Stimulated activated CD8-positive, alpha-beta memory T cell treated with anti-CD3 and anti-CD28 coated beads, Interleukin-12 subunit alpha, Interleukin-12 subunit beta, amount 100 ng/mL, for 24 hours (primary cell): ENCODE data around the gene STARD7.
"Not testable (repeated sequence)": the region's sequence is repeated elsewhere in the genome, so short reads cannot be mapped to it uniquely, and the experiment has no call there.

Experiments
- DNase-seq: peaks from one replicate; pipeline ENCODE4 v3.0.0-alpha.2; 2020; ENCODE audit errors: extremely low read depth

Gene STARD7

DNA sequence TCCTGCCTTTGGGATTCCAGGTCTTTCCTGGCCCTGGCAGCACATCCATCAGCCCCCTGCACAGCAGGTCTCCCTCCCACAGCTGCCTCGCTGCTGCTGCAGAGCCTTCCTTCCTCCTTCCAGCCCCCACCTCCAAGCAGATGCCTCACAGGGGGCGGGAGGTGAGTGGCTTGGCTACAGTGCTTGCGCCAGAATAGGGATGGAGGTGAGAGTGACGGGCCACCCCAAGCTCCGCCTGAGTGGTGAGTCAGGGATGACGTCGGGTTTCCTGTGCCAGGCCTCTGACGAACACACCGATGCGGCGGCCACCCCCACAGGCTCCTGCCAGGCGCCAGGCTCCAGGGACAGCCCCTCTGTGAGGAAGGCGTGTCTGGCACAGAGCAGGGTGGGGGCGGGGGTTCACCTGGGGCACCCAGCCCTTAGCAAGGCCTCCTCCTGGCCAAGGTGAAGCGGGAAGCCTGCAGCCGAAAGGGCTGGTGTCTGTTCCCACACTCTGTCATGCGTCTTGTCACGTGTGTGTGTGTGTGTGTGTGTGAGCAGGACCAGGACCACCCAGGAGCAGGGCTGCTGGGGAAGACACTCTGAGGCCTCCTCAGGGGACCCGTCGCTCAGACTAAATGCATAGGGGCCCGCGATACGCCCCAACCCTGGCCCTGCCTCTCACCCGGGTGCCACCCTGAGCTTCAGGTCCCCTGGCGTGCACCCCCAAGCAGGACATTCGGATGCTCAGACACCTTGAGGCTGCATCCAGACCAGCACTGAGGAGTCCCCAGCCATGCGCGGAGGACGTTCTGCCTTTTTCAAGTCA, 60.0 kb downstream of the STARD7 start:
- peak; percentile 96 for DNase-seq

DNA sequence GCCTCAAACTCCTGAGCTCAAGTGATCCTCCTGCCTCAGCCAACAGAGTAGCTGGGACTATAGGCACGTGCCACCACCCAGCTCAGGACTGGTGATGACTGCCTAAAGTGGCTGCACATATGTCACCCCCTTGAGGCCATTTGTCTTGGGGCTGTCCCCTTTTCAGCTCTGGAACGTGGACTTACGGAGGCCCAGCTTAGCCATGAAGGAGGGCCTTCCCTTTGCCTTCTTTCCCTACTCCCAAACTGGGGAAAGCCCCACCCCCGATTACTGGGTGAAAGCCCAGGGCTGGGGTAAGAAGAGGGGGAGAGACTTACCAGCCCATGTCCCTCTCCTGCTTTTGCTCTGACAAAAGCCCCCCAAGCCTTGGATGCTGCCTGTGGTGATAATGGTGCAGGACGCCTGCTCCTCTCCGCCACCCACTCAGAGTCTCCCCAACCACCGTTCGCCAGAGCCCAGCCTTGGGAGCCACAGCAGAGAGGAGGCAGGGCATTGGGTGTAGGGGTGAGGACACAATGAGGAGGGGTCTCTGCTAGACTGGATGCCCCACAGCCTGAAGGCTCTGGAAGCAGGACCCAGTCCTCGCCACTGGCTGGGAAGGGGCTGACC, 60.9 kb downstream of the STARD7 start:
- no peak for DNase-seq

DNA sequence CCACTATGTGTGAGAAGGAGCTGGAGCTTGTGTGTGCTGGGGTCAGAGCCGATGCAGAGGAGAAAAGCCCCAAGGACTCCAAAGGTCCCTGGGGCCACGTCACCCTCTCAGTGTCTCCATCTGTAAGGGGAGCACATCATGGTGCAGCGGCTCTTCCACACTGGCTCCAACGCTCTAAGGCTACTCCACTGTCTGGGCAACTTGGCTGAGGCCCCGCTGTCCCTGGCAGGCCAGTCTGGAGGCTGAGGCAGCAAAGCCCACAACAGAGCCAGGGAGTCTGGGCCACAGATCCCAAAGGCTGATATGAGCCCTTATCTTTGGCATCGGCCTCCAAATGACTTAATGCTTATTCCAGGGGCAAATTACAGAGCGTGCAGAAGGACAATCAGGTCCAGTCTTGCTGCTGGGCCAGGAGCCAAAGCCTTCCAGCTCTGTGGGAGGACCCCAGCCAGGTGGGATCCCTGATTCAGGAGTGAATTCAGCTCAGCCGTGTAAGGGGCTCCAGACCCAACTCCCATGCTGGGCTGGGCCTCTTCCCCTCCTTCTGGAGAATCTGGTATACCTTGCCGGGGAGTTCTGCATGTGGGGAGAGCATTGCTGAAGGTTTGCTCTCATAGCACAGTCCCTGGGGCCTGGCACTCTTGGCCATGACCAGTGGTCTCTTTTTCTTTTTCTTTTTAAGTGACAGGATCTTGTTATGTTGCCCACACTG, 61.6 kb downstream of the STARD7 start:
- no peak for DNase-seq

DNA sequence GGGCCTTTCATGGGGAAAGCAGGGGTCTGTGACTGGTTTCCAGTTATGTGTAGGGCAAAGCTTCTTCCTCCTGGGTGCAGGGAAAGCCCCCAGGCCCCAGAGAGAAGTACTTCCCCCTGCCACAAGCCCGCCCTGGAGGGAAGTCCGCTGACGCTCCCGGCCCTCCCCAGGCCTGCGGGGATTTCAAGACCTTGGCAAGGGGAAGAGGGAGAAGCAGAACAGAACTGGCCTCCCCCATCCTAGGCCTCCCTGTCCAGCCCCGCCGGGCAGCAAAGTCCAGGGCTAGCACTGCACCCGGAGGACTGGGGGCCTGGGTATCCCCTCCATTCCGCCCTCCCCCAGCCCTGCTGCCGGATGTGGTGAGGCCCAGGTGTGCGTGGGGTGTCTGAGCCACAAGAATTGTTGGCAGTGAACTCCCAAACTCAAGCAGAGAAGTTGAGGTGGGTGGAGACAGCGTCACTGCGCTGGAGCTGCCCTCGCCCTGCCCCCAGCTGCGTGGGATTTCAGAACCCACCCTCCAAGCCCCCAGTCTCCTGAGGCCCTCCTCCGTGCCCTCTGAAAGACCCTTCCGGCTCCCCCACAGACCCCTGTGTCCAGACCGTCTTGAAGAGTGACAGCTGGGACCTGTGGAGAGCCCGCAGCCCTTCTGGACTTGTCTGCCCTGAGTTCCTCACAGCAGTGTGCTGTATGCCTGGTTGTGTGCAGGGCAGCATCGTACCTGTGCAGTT, 62.3 kb downstream of the STARD7 start:
- no peak for DNase-seq

DNA sequence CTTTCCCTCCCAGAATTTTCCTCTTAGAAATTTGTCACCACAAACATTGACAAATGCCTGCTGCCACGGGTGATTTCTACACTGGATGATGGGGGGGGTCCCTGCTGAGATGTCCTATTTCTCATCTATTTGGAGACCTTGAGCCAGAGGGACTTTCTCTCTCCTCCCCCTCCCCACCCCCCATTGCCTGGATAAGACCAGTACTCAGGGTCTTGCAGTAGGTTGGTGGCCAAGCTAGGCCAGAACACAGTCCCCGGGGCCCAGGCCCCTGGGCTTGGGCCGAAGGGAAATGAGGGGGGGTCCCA, 62.8 kb downstream of the STARD7 start:
- no peak for DNase-seq

DNA sequence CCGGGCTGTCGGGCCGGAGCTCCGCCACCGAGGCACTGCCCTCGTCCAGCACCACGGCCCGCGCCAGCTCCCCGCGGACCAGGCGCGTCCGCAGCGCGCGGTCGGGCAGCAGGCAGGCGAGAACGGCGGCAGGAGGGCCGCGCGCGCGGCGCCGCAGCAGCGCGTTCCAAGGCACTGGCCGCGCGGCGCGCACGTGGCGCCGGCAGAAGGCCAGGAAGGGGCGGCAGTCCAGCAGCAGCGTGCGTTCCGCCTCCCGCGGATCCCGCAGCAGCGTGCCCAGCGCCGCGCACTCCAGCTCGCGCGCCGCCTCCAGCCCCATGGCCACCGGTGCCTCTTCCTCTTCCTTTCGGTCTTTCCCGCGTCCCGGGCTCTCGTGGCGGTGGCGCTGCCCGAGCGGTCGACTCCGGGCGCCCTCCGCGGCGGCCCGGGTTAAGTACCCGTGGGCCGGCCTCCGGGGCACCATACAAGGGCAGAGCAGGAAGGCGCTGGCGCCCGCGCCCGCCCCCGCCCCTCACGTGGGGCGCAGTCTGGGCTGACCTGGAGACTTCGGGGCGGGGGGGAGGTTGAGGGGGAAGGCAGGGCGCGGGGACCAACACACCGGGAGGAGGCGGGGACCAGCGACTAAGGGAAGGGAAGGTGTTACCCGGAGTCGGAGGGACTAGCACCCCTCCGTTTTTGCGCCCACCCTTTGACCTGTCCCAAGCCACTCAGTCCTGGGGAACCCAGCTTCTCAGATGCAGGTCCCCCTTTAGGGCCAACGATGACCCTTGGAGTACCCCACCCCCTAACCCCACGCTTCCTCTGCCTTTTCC, 63.4 kb downstream of the STARD7 start, which contains the start of gene DUSP2:
TSS of gene DUSP2 (minus strand) at position 405 of the 812 bp plus-strand sequence. CDS start at position 319, 86 bp downstream.
- DNase-seq, result peak; percentile 85

DNA sequence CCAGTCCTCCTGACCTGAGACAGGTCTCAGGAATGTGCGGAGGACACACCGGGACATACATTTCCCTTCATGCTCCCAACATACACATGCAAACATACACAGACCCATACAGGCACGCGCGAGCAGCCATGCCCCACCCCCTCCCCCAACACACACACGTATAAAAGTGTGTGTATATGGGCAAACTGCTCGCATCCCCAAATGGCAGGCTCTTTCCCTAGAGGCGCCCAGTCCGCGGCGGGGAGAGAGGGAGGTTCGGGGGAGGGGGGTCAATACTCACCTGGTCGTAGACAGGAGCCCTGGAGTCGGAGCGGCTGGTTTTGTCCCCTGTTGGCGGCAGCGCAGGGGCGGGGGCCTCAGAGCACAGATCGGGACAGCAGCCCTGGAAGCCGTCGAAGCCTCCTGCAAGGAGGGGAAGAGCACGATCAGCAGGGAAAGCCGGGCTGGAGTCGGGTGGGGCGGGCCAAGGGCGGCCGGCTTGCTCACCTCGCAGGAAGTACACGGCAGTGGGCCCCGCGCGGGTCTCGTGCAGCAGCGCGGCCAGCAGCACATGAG, 64.1 kb downstream of the STARD7 start:
- no peak for DNase-seq

DNA sequence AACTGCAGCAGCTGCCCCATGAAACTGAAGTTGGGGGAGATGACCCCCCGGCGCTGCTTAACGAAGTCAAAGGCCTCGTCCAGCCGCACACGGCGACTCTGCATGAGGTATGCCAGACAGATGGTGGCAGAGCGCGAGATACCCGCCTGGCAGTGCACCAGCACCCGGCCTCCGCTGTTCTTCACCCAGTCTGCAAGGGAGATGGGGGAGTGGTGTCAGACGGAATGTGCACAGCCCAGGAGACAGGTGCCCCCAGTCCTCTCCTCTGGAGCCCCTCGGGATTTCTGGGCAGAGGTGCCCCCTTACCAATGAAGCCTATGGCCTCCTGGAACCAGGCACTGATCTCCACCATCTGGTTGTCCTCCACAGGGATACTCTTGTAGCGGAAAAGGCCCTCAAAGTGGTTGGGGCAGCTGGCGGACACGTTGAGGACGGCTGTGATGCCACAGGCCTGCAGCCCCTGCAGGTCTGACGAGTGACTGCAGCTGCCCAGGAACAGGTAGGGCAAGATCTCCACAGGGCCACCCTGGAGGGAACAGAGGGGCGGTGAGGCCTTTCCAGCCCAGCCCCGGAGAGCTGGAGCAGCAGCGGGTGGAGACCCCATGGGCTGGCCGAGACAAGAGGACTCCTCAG, 64.7 kb downstream of the STARD7 start:
- no peak for DNase-seq

DNA sequence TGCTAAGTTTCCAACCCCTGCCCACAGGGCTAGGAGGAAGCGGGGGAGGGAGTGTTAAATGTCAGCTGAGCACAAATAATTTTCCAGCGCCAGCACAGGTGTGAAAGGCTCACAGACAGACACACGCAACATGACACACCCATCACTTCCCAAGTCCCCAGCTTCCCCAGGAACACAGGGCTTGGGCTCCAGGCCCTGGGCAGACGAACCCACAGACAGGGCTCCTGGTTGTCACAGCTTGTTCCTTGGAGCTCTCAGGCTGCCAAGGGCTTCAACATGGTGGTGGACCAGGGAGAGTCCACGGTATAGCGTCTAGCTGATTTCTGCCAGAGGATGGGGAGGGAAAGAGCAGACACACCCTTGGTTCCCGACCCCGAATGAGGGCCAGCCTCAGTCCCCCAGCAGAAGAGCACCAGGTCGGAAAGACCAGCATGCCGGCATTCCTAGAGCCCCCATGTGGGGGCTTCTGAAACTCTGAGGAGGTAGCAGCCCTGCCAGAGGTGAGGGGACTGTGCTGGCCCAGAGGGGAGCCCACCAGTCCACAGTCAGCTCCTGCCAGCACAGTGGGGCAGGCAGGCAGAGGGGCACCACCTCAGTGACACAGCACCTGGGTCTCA, 65.3 kb downstream of the STARD7 start:
- no peak for DNase-seq

DNA sequence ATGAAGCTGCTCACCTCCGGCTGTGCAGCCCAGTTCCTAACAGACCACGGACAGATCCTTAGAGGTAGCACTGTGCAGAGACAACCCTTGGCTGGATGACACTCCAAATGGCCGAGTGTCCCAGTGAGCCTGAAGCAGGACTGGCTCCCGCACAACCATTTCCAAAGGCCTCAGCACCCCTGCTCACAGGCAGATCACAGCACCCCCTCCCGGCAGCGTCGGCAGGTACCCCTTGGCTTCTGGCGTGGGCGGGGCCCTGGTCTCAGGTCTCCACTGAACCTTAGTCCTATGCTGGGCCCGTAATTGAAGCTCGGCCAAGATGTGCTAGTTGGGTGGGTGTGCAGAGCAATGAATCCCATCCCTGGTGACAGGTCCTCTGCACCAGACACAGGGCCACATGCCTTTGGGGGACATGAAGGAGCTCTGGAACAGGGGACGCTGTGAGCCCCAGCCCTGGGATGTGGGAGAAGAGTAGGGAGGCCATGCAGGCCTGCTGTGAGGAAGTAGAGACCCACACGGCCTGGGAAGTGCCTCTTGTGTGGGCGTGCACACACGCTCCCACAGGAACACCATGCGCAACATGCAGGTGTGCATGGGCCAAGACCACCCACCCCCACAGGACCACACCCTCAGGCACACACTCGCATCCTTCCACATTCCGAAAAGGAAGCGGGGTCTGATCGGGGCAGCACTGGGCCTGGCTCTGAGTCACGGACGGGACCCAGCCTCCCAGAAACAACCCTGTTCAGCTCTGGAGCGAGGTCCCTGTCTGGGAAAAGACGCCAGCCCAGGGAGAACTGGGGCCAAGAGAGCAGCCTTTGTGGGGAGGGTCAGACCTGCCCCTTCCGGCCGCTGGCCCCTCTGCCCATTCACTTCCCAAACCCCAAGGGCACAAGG, 66.2 kb downstream of the STARD7 start:
- DNase-seq, result no peak

DNA sequence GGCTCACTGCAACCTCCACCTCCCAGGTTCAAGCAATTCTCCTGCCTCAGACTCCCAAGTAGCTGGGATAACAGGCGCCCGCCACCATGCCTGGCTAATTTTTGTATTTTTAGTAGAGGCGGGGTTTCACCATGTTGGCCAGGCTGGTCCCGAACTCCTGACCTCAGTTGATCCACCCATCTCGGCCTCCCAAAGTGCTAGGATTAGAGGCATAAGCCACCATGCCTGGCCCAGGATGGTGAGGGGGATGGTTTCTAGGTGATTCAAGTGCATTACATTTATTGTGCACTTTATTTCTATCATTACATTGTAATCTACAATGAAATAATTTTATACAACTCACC, 67.0 kb downstream of the STARD7 start:
- not testable (repeated sequence) for DNase-seq

DNA sequence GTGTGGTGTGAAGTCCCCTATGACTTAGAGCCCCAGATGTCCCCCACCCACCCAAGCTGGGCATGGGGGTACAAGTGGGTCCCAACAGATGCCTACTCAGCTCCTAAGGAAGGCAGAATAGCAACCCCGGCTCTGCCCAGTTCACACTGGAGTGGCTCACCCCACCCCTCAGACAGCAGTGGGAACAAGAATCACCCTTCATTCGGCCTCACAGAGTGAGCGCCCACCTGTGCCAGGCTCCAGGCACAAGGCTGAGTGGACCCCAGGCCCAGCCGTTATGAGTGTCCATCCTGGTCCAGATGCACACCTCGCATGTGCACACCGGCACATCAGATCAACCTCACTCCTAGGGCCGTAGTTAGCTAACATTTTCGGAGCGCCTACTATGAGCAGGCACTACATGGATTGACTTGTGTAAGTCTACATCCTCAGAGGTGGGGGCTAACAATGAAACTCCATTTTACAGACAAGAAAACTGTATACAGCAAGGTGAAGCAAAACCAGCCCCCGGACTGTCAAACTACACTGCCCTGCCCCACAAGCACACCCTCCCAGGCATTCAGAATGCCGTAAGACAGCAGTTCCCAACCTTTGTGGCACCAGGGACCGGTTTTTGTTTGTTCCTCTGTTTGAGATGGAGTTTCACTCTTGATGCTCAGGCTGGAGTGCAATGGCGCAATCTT, 67.5 kb downstream of the STARD7 start:
- DNase-seq, result no peak

DNA sequence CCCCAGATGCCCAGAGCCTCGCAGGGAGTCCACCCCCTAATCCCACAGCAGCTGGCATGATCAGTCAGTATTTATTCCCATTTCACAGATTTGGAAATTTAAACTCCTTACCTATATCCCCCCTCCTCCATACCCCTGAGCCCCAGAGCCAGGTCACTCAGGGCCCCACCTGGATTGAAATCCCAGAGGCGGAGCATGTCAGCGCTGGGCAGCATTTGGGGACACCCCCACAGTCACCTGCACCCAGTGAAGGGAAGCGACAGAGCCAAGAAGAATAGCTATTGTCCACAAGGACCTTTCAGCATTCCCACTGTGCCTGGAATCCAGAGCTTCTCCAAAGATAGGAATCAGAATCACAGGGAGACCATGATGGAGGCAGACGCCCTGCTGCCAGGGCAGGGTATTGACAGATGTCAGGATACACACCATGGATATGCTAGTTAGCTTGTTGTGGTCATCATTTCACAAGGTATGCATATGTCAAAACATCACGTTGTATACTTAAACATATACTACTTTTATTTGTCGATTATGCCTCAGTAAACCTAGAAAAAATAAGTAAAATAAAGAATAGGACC, 69.4 kb downstream of the STARD7 start:
- no peak for DNase-seq

DNA sequence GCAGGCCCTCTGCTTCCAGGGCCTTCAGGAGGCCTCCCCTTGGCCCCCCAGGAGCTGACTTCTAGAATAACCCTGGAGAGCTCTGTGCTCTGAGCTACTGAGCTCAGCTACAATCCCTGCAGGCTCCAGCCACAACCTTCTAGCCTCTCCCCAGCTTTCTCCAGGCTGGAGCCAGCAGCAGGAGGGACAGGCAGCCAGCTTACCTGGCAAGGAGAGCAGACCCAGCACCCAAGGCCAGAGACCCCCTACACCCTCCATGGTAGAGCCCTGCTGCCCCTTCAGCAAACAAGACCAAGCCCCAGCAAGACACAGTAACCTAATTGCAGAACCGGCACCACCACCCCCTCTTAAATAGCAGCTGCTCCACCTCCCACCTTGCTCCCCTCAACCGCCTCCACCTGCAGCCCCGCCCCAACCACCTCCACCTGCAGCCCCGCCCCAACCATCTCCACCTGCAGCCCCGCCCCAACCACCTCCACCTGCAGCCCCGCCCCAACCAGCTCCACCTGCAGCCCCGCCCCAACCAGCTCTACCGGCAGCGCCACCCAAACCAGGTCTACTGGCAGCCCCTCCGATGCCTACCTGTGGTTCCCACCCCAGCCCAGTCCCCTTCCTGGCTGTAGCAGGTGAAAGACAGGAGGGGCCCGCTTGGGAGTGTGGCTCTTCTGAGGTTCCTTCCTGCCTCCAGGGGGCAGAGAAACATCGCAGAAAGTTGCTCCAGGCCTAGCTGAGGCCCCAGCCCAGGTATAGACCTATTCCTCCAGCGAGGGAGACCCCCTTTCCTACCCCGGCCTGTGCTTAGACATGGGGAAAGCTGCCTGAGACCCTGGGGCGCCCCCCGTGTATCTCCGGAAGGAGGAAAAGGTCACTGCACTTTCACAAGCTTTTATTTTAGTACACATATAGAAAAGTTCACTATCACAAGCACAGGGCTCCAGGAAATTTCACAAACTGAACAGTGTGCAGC, 70.2 kb downstream of the STARD7 start, which contains the start of gene ASTL:
TSS of gene ASTL (minus strand) at position 324 of the 967 bp plus-strand sequence. CDS start at position 258, 66 bp downstream.
- no peak for DNase-seq

DNA sequence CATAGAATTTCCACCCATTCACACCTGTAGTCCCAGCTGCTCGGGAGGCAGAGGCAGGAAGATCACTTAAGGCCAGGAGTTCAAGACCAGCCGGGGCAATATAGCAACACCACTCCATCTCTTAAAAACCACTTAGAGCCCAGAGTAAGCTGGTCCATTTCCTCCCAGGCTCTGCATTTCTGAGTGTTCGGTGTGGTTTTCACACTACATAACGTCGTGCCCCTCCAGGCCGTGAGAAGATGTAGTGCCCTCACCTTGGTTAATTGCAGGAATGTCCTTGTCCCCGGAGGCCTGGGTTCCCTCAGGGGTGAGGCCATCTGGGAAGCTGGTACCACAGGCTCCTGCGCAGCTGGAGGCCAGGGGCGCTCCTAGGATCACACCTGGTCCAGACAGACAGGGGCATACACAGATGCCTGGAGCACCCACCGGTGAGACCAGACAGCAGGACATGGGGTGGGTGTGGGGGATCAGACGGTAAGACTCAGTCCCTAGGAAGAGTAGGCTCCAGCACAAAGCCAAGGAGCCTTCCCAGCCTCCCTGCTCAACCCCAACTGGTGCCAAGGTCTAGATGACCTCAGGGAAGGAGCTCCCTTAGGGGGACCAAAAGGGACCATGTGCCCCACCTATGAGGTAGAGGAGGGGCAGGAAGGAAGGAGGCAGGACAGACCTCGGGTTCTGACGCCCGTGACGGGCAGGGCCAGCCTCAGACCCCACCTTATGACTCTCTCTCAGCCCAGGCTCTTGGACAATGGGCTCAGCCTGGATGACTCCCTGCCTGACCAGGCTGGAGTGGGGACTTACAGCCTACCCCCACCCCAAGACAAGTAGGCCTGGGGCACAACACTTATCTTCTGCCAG, 71.1 kb downstream of the STARD7 start:
- DNase-seq, result no peak

DNA sequence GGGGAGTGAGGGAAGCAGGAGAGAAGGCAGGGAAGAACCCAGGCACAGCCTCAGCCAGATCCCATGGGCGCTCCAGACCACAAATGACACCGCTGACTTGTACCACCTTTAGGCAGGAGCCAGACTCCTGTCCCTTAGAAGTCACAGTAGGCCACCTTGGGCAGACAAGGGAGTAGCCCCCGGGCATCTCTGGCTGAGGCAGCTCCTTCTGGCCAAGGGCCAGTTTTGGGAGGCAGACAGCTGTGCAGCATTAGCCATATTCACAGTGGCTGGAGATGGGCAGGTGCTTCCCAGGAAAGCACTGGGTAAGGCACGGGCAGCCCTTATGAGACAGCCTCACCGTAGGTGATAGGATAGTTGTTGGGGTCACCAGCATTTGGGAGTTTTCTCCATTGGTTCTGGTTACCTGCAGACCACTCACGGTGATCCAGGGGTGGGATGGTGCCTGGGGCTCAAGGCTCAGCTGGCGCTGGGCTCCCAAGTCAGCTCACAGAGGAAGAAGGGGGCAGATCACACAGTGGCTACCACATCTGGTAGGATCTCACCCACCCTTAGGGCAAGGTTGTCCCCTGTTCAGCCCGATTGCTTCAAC, 72.4 kb downstream of the STARD7 start:
- DNase-seq, result no peak
